Upper lobe of left lung (tissue), 4 donors: ENCODE measurements around the gene EGFL7.

Experiments used
- POLR2A ChIP-seq, 4 donors: fragments of 450-650 bp; IDR thresholded peaks; one replicate each; pipeline ENCODE4 v1.5.1; 2016 to 2017; ENCODE audit warnings: antibody characterized with exemption in 4 of 4, mild to moderate bottlenecking in 2 of 4
- TF ChIP-seq, protein P1 (sequence below), 6 experiments: fragments of 450-650 bp in 4 of 6; fragments of 200-600 bp in 2 of 6; sonication (generic) in 2 of 6; IDR thresholded peaks; one replicate each; pipeline ENCODE4 v1.5.1; 2016 to 2019; ENCODE audit warnings: antibody characterized with exemption in 6 of 6

GRCh38 chr9:136698635-136699246, 36.0 kb downstream of the EGFL7 start:
- TF ChIP-seq, protein P1, sequence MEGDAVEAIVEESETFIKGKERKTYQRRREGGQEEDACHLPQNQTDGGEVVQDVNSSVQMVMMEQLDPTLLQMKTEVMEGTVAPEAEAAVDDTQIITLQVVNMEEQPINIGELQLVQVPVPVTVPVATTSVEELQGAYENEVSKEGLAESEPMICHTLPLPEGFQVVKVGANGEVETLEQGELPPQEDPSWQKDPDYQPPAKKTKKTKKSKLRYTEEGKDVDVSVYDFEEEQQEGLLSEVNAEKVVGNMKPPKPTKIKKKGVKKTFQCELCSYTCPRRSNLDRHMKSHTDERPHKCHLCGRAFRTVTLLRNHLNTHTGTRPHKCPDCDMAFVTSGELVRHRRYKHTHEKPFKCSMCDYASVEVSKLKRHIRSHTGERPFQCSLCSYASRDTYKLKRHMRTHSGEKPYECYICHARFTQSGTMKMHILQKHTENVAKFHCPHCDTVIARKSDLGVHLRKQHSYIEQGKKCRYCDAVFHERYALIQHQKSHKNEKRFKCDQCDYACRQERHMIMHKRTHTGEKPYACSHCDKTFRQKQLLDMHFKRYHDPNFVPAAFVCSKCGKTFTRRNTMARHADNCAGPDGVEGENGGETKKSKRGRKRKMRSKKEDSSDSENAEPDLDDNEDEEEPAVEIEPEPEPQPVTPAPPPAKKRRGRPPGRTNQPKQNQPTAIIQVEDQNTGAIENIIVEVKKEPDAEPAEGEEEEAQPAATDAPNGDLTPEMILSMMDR (IDR thresholded peaks at IDR 0.05): no peak
- TF ChIP-seq POLR2A (IDR thresholded peaks at IDR 0.05): no peak
